H1 (cell line): ENCODE data around the gene MGAT5. TPM values are rescaled to one million over a fixed set of nuclear protein-coding genes. Genes with fewer than 3 reads are reported as not detected.

ENCODE experiments used
- POU5F1 ChIP-seq: IDR thresholded peaks from 2 replicates; pipeline ENCODE4 v1.6.1; 2011; ENCODE audit warnings: low read depth, mild to moderate bottlenecking, low read length, moderate library complexity
- YY1 ChIP-seq: IDR thresholded peaks from 2 replicates; pipeline ENCODE4 v1.6.1; 2011; ENCODE audit warnings: low read depth, mild to moderate bottlenecking, low read length
- polyA plus RNA-seq, 7 experiments: library from polyadenylated mRNA; depleted of rRNA in 3 of 7; stranded (reverse) in 5 of 7; unstranded in 2 of 7; fragments of >200 nt in 5 of 7; fragments of 200-250 nt in 2 of 7; gene quantifications; 1 replicate in 5 of 7; 2 replicates in 1 of 7; 4 replicates in 1 of 7; pipeline versions ENCODE4 v1.2.1 to v1.2.3, GENCODE V29; 2011 to 2013; ENCODE audit warnings: missing spikeins in 2 of 7, mixed read lengths in 2 of 7
- total RNA-seq: library from RNA; stranded (reverse); fragmentation: NEBNext Ultra II Directional; extraction: Animal tissue kit (Norgen Biotek cat#: 25700); gene quantifications from 2 replicates; pipeline ENCODE4 v1.2.1, GENCODE V29; 2021
- TF ChIP-seq, protein P1 (sequence below): IDR thresholded peaks from 2 replicates; pipeline ENCODE4 v1.6.1; 2011; ENCODE audit warnings: low read depth, mild to moderate bottlenecking, low read length; ENCODE audit not compliant: insufficient read depth
- TF ChIP-seq, protein P2 (sequence below): IDR thresholded peaks from 2 replicates; pipeline ENCODE4 v1.6.1; 2011; ENCODE audit warnings: low read length, improper control_type of control experiment

Gene MGAT5
- total and polyA plus RNA-seq, 2 of the 8 experiments (the other 6 are each of a cell fraction or from before 2014, with no cell fraction given), result 11.2 to 49.2 TPM

GRCh38 chr2:134362740-134363139 is 108.9 kb downstream of the MGAT5 start (continued):
- TF ChIP-seq YY1, result no peak
- TF ChIP-seq, protein P1, sequence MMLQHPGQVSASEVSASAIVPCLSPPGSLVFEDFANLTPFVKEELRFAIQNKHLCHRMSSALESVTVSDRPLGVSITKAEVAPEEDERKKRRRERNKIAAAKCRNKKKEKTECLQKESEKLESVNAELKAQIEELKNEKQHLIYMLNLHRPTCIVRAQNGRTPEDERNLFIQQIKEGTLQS, result no peak
- TF ChIP-seq POU5F1, result no peak
- TF ChIP-seq, protein P2, sequence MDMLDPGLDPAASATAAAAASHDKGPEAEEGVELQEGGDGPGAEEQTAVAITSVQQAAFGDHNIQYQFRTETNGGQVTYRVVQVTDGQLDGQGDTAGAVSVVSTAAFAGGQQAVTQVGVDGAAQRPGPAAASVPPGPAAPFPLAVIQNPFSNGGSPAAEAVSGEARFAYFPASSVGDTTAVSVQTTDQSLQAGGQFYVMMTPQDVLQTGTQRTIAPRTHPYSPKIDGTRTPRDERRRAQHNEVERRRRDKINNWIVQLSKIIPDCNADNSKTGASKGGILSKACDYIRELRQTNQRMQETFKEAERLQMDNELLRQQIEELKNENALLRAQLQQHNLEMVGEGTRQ, result no peak
